ENCODE results near the gene CEP104. TPM values are rescaled to one million over a fixed set of nuclear protein-coding genes. Genes with fewer than 3 reads are reported as not detected.

CEP104 gene
- total and polyA plus RNA-seq, 8 donors: 9.2 to 37.7 (median 23.7) TPM

GRCh38 chr1:3795453-3796214 lies 61.4 kb downstream of the CEP104 start:
- H3K27me3 ChIP-seq: no peaks in the 10 kb centered on the region
- no peak for ATAC-seq
- H3K9me3 ChIP-seq: no peaks in the 10 kb centered on the region
- no peak for TF ChIP-seq CTCF (IDR thresholded peaks at IDR 0.05)
- intact Hi-C loops (cut with DNase I): no loop called here
- H3K4me1 ChIP-seq: peaks cover 0 to 23% (median 22%) of the 10 kb centered on the region in 3 donors
- FAIRE-seq: no peak
- 2 to 3% methylated on average over 41 to 53 of the region's 53 CpGs for WGBS, 2 donors
- DNase-seq: peak in 2 of 6 donors; percentile 29 to 78
- no peaks in the 10 kb centered on the region for H3K36me3 ChIP-seq
- peak overlapping the region in 1 of 4 donors; percentile 25 for H3K27ac ChIP-seq
- H3K4me3 ChIP-seq: peak overlapping the region; percentile 84 to 98 (median 95)

- Histone ChIP-seq H3K27ac (no peak overlapping the region), H3K4me1 (peaks cover 0 to 23% (median 22%) of the 10 kb centered on the region in 3 donors), H3K4me3 (no peak overlapping the region), H3K36me3 (peaks cover 0 to 12% (median 0%) of the 10 kb centered on the region in 3 donors), H3K9me3 (no peaks in the 10 kb centered on the region), H3K27me3 (no peaks in the 10 kb centered on the region)
- WGBS, 2 donors: 85 to 89% methylated on average over 18 of the region's 18 CpGs
- TF ChIP-seq CTCF (IDR thresholded peaks at IDR 0.05): no peak
- DNase-seq (peak in 1 of 6 donors; percentile 40), FAIRE-seq (no peak), ATAC-seq (no peak)
- intact Hi-C loops (cut with DNase I): no loop called here
These were observed 66.1 kb downstream of the CEP104 start for GRCh38 chr1:3790952-3791351.

GRCh38 chr1:3790500-3790923 lies 66.5 kb downstream of the CEP104 start:
- Histone ChIP-seq H3K4me1 (peaks cover 0 to 23% (median 22%) of the 10 kb centered on the region in 3 donors), H3K27me3 (no peaks in the 10 kb centered on the region), H3K27ac (no peak overlapping the region), H3K4me3 (no peak overlapping the region), H3K36me3 (peaks cover 0 to 16% (median under 1%) of the 10 kb centered on the region in 3 donors), H3K9me3 (no peaks in the 10 kb centered on the region)
- DNase-seq (peak in 1 of 6 donors; percentile 65), FAIRE-seq (no peak), ATAC-seq (no peak)
- no peak for TF ChIP-seq CTCF (IDR thresholded peaks at IDR 0.05)
- intact Hi-C loops (cut with DNase I): no loop called here
- 71 to 78% methylated on average over 12 of the region's 12 CpGs for WGBS, 2 donors

GRCh38 chr1:3789421-3790300 lies 67.3 kb downstream of the CEP104 start:
- FAIRE-seq (no peak), DNase-seq (peak in 2 of 6 donors; percentile 26 to 43), ATAC-seq (no peak)
- no peak overlapping the region for H3K27ac ChIP-seq
- H3K27me3 ChIP-seq: no peaks in the 10 kb centered on the region
- H3K4me3 ChIP-seq: no peak overlapping the region
- no peak for TF ChIP-seq CTCF (IDR thresholded peaks at IDR 0.05)
- H3K36me3 ChIP-seq: peaks cover 0 to 25% (median 9%) of the 10 kb centered on the region in 3 donors
- WGBS, 2 donors: 86 to 89% methylated on average over 34 of the region's 34 CpGs
- peaks cover 0 to 17% (median 15%) of the 10 kb centered on the region in 3 donors for H3K4me1 ChIP-seq
- no peaks in the 10 kb centered on the region for H3K9me3 ChIP-seq
- intact Hi-C loops (cut with DNase I): no loop called here

Data from pancreas (tissue), 10 donors.